Measurements from ENCODE around the gene PRKD1.

PRKD1 gene

DNA sequence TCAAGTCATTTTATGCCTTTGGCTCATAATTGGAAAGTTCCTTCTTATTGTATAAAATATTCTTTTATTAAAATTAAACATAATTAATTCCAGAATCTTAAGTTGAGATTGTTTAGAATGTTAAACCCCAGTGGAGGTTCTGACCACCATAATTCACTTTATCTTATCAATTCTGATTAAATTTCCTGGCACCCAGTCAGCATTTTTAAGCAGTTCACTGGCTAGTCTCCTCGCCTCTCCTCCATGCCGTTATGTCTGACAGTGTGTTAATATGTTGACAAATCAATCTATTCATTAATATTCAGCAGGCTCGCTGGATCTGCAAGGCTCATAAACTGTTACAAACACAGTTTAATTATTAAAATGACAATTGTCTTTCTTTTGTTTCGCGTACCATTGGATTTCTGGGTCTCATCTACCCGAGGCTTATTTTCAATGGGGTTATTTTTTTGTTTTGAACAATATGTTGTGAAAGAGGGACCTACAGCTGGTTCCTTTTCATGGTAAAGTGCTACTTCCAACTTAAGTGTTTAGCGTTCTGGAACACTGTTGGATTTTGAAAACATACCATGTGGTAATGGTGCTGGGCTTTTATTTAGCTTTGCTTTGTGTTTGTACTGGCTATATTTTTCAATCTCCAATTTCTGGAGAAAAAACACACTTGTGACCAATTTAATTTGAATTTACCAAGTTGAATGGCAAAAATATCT is 339.7 kb downstream of the PRKD1 start:
- Histone ChIP-seq H3K4me3 (ENCODE audit: low read length) (no peak overlapping the region), H3K9ac (ENCODE audit: low read length) (no peak overlapping the region), H3K4me1 (ENCODE audit: control insufficient read depth, insufficient read depth, low read length) (peaks cover 3% of the 10 kb centered on the region), H3K36me3 (ENCODE audit: control insufficient read depth, insufficient read depth, low read length) (no peaks in the 10 kb centered on the region), H3K27me3 (ENCODE audit: control insufficient read depth, insufficient read depth, low read length) (no peaks in the 10 kb centered on the region), H3K9me3 (ENCODE audit: control insufficient read depth, low read length) (no peaks in the 10 kb centered on the region)

DNA sequence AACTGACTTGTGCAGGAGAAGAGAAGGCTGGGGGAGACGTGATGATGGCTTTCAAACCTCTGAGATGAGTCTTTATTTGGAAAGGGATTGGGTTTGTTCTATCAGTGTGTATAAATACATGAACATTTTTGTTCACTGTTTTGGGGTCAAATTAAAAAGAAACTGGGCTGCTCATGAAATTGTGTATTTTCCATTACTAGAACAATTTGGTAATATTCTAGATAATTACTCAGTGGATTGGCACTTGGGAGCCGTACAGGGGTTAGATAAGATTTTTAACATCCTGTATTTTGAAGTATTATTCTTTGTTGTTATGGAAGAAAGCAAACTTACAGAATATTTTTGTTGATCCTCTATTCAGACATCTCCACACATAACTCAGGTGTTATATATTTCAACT is 340.6 kb downstream of the PRKD1 start:
- Histone ChIP-seq H3K9ac (ENCODE audit: low read length) (no peak overlapping the region), H3K36me3 (ENCODE audit: control insufficient read depth, insufficient read depth, low read length) (no peaks in the 10 kb centered on the region), H3K4me1 (ENCODE audit: control insufficient read depth, insufficient read depth, low read length) (peaks cover 3% of the 10 kb centered on the region), H3K9me3 (ENCODE audit: control insufficient read depth, low read length) (no peaks in the 10 kb centered on the region), H3K27me3 (ENCODE audit: control insufficient read depth, insufficient read depth, low read length) (no peaks in the 10 kb centered on the region), H3K4me3 (ENCODE audit: low read length) (no peak overlapping the region)

DNA sequence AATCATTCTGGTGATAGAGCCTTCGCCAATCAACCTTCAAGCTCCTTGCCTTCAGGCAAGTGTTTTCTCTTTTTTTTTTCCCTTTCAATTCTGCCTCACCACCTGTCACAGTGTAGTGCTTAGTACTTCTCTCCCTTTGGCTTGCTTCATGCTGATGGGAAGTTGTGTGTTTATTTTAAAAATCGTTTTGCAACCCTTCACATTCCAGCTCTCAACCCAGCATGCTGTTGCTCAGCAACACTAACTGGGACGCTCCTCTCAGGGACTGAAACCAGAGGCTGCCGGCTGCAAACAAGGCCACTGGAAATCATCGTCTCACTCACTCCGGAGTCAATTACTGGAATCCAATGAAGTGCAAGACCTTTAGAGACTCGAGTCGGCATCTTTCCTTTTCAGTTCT is 342.7 kb downstream of the PRKD1 start:
- H3K4me1 ChIP-seq (ENCODE audit: control insufficient read depth, insufficient read depth, low read length): peaks cover 3% of the 10 kb centered on the region
- H3K36me3 ChIP-seq (ENCODE audit: control insufficient read depth, insufficient read depth, low read length): no peaks in the 10 kb centered on the region
- H3K4me3 ChIP-seq (ENCODE audit: low read length): no peak overlapping the region
- H3K9ac ChIP-seq (ENCODE audit: low read length): no peak overlapping the region
- H3K9me3 ChIP-seq (ENCODE audit: control insufficient read depth, low read length): no peaks in the 10 kb centered on the region
- no peaks in the 10 kb centered on the region for H3K27me3 ChIP-seq (ENCODE audit: control insufficient read depth, insufficient read depth, low read length)

DNA sequence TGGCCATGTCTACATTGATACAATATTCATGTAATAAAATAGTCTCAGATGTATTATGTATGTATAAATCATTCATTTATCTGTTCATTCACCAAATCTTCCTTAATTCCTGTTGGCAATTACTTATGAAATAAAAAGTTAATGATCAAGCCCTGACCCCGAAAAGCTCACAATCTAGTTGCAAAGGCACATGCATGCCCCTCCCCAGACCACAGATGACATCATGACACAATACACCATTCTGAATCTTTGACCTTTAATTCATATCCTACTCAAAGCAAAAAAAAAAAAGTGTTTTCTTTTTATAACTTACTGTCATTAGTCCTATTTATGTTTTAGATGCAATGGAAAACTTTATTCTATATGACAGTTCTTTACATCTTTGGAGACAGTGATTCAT is 346.9 kb downstream of the PRKD1 start:
- Histone ChIP-seq H3K9me3 (ENCODE audit: control insufficient read depth, low read length) (no peaks in the 10 kb centered on the region), H3K36me3 (ENCODE audit: control insufficient read depth, insufficient read depth, low read length) (no peaks in the 10 kb centered on the region), H3K27me3 (ENCODE audit: control insufficient read depth, insufficient read depth, low read length) (no peaks in the 10 kb centered on the region), H3K4me3 (ENCODE audit: low read length) (no peak overlapping the region), H3K4me1 (ENCODE audit: control insufficient read depth, insufficient read depth, low read length) (peaks cover 3% of the 10 kb centered on the region), H3K9ac (ENCODE audit: low read length) (no peak overlapping the region)

DNA sequence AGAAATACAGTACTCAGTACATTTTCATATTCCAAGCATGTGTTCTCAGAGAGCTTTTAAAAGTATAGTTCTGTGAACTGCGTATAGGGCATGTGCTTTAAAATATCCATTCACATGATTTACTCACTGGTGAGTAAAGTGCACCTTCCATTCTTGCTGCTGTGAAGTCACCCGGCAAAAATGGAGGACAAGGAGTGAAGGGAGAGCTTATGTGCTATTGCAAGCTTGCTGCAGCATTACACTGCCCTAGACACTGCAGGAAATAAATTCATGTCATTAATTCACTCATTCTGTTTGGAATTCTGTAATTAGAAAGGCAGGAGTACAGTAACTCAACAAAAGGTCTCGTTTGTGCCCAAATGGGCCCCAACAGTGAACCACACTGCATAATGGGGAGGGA is 347.8 kb downstream of the PRKD1 start:
- Histone ChIP-seq H3K27me3 (ENCODE audit: control insufficient read depth, insufficient read depth, low read length) (no peaks in the 10 kb centered on the region), H3K36me3 (ENCODE audit: control insufficient read depth, insufficient read depth, low read length) (no peaks in the 10 kb centered on the region), H3K4me1 (ENCODE audit: control insufficient read depth, insufficient read depth, low read length) (peaks cover 3% of the 10 kb centered on the region), H3K9ac (ENCODE audit: low read length) (no peak overlapping the region), H3K9me3 (ENCODE audit: control insufficient read depth, low read length) (no peaks in the 10 kb centered on the region), H3K4me3 (ENCODE audit: low read length) (no peak overlapping the region)

DNA sequence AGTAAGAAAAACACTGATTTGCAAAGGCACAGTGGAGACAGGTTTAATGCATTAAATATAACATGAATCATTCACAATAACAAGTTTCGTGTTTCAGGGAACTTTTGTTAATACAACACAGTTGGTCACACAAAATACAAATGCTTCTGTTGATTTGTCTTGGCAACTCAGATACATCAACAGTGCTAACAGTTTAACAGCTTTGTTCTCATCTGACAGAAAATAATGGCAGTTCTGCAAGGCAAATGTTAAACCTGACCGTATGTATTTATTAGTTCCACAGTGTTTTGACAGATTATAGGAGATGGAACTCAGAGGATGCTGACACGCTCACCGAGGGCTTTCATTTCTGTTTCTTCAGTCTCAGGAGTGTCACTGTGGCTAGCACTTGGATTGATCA is 350.7 kb downstream of the PRKD1 start:
- Histone ChIP-seq H3K27me3 (ENCODE audit: control insufficient read depth, insufficient read depth, low read length) (no peaks in the 10 kb centered on the region), H3K9me3 (ENCODE audit: control insufficient read depth, low read length) (no peaks in the 10 kb centered on the region), H3K4me1 (ENCODE audit: control insufficient read depth, insufficient read depth, low read length) (no peaks in the 10 kb centered on the region), H3K9ac (ENCODE audit: low read length) (no peak overlapping the region), H3K36me3 (ENCODE audit: control insufficient read depth, insufficient read depth, low read length) (no peaks in the 10 kb centered on the region), H3K4me3 (ENCODE audit: low read length) (no peak overlapping the region)

DNA sequence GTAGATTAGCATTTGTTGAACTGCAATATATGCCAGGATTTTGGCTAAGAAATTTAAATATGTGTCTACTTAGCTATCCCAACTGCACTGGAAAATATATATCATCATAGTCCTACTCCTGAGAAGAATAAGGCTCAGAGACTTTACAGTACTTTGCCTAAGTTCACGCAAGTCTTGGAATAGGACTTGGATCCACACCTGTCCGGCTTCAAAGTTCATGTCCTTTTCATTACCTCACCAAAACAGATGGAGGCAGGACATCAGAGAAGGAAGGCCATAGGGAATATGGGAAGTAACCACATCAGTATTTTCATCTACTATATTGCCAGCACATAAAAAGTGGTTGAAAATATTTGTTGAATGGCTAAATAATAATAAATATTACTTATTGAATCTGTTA is 358.5 kb downstream of the PRKD1 start:
- H3K4me1 ChIP-seq (ENCODE audit: control insufficient read depth, insufficient read depth, low read length): no peaks in the 10 kb centered on the region
- no peaks in the 10 kb centered on the region for H3K36me3 ChIP-seq (ENCODE audit: control insufficient read depth, insufficient read depth, low read length)
- no peaks in the 10 kb centered on the region for H3K9me3 ChIP-seq (ENCODE audit: control insufficient read depth, low read length)
- no peaks in the 10 kb centered on the region for H3K27me3 ChIP-seq (ENCODE audit: control insufficient read depth, insufficient read depth, low read length)
- no peak overlapping the region for H3K9ac ChIP-seq (ENCODE audit: low read length)
- no peak overlapping the region for H3K4me3 ChIP-seq (ENCODE audit: low read length)

DNA sequence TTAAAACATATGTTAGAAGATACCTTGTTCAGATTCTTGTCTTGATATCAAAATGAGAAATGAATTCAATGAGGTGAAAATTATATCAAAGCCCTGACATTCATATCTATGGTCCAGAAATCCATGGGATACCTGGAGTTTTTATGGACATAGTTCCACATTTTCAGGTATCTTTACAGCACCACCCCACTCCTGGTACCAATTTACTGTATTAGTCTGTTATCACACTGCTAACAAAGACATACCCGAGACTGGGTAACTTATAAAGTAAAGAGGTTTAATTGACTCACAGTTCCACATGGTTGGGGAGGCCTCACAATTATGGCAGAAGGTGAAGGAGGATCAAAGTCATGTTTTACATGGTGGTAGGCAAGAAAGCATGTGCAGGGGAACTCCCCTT is 361.5 kb downstream of the PRKD1 start:
- H3K36me3 ChIP-seq (ENCODE audit: control insufficient read depth, insufficient read depth, low read length): no peaks in the 10 kb centered on the region

DNA sequence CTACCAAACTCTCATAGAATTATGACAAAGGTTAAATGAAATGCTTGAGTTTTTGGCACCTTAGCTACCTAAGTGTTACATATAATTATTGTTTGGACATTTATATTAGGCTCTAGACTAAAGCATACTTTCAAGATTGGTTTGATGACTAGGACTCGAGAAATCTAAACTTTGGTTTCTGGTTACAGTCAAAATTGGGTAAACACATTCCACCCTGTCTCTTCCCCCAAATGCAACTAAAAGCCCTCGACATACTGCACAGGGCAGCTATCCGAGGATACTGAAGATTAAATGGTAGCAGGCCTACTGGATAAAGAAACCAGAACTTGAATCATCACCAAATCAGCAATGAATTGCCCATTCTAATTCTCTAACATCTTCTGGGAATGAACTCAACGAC is 369.1 kb downstream of the PRKD1 start:
- no peaks in the 10 kb centered on the region for H3K36me3 ChIP-seq (ENCODE audit: control insufficient read depth, insufficient read depth, low read length)
- no peaks in the 10 kb centered on the region for H3K9me3 ChIP-seq (ENCODE audit: control insufficient read depth, low read length)
- no peaks in the 10 kb centered on the region for H3K27me3 ChIP-seq (ENCODE audit: control insufficient read depth, insufficient read depth, low read length)
- no peaks in the 10 kb centered on the region for H3K4me1 ChIP-seq (ENCODE audit: control insufficient read depth, insufficient read depth, low read length)
- H3K4me3 ChIP-seq (ENCODE audit: low read length): no peak overlapping the region
- H3K9ac ChIP-seq (ENCODE audit: low read length): no peak overlapping the region

More for the DNA sequence above, 361.5 kb downstream of the PRKD1 start:
- H3K4me3 ChIP-seq (ENCODE audit: low read length): no peak overlapping the region
- no peaks in the 10 kb centered on the region for H3K4me1 ChIP-seq (ENCODE audit: control insufficient read depth, insufficient read depth, low read length)
- H3K9ac ChIP-seq (ENCODE audit: low read length): no peak overlapping the region
- no peaks in the 10 kb centered on the region for H3K9me3 ChIP-seq (ENCODE audit: control insufficient read depth, low read length)
- no peaks in the 10 kb centered on the region for H3K27me3 ChIP-seq (ENCODE audit: control insufficient read depth, insufficient read depth, low read length)

DNA sequence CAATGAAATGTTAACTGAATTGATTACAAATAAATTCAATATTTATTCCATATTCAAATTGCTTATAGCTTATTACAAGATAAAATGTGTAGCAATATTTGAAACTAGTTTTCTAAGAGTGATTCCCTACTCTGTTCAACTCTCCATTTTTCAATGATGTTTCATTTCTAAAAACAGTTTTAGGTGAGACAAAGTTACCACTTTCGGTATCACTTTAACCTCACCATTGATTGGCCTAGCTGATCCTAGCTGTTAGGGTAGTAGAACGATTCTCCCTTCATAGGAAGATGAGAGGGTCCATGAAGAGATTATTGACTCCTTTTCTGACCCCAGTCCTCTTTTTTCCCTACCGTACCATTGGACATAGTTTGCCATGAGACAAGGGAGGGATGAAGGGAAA is 373.3 kb downstream of the PRKD1 start:
- no peak overlapping the region for H3K4me3 ChIP-seq (ENCODE audit: low read length)
- no peaks in the 10 kb centered on the region for H3K9me3 ChIP-seq (ENCODE audit: control insufficient read depth, low read length)
- H3K4me1 ChIP-seq (ENCODE audit: control insufficient read depth, insufficient read depth, low read length): no peaks in the 10 kb centered on the region
- no peaks in the 10 kb centered on the region for H3K27me3 ChIP-seq (ENCODE audit: control insufficient read depth, insufficient read depth, low read length)
- no peak overlapping the region for H3K9ac ChIP-seq (ENCODE audit: low read length)
- H3K36me3 ChIP-seq (ENCODE audit: control insufficient read depth, insufficient read depth, low read length): no peaks in the 10 kb centered on the region

DNA sequence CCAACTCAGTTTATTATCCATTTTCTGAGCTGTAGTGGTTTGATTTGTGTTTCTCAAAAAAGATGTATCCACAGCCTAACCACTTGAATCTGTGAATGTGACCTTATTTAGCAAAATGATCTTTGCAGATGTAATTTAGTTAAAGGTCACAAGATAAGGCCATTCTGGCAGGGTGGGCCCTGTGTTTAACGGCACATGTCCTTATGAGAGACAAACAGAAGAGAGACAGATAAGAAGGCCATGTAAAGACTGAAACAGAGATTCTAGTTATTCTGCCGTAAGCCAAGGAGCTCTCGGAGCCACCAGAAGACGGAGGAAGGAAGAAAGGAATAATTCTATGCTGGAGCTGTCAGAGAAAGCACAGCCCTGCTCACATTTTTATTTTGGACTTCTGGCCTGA is 374.2 kb downstream of the PRKD1 start:
- no peaks in the 10 kb centered on the region for H3K36me3 ChIP-seq (ENCODE audit: control insufficient read depth, insufficient read depth, low read length)
- no peaks in the 10 kb centered on the region for H3K27me3 ChIP-seq (ENCODE audit: control insufficient read depth, insufficient read depth, low read length)

DNA sequence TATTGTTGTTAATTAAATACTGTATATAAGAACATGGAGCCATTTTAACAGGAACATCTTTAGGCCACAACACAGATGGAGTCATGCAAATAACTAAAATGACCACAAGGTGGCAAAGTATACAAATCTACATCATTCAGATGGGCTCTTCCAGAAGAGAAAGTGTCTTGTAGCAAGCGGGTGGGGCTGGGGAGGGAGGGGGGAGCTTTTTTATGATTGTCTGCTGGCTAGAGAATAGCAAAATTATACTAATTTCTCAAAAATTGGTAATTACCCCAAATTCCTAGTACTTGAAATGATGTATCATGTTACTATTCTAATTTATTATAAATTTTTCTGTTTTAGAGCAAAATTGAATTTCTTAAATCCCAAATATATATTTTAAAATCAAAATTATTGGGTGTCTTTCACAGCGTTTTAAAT is 378.7 kb downstream of the PRKD1 start:
- no peaks in the 10 kb centered on the region for H3K9me3 ChIP-seq (ENCODE audit: control insufficient read depth, low read length)
- H3K4me3 ChIP-seq (ENCODE audit: low read length): no peak overlapping the region
- H3K36me3 ChIP-seq (ENCODE audit: control insufficient read depth, insufficient read depth, low read length): no peaks in the 10 kb centered on the region
- no peaks in the 10 kb centered on the region for H3K4me1 ChIP-seq (ENCODE audit: control insufficient read depth, insufficient read depth, low read length)
- H3K27me3 ChIP-seq (ENCODE audit: control insufficient read depth, insufficient read depth, low read length): no peaks in the 10 kb centered on the region
- H3K9ac ChIP-seq (ENCODE audit: low read length): no peak overlapping the region

More for the DNA sequence above, 374.2 kb downstream of the PRKD1 start:
- H3K4me1 ChIP-seq (ENCODE audit: control insufficient read depth, insufficient read depth, low read length): no peaks in the 10 kb centered on the region
- H3K9ac ChIP-seq (ENCODE audit: low read length): no peak overlapping the region
- H3K9me3 ChIP-seq (ENCODE audit: control insufficient read depth, low read length): no peaks in the 10 kb centered on the region
- no peak overlapping the region for H3K4me3 ChIP-seq (ENCODE audit: low read length)

DNA sequence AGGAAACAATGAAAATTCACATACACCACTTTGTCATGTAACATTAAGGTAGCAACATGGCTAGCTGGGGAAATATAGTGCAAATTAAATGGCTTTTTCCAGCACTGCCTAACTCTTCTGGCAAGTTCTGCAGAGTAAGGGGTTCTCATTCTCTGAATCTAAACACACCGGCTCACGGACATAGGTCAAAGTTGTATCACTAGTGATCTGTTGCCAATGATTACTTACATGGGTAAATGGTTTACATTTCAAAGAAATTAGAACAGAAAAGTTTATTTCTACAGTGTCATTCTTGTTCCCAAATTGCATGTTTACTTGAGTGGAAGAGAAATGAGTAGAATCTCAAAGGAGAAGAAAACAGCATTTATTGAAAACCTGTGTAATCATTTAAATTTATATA is 381.9 kb downstream of the PRKD1 start:
- no peaks in the 10 kb centered on the region for H3K27me3 ChIP-seq (ENCODE audit: control insufficient read depth, insufficient read depth, low read length)
- H3K4me3 ChIP-seq (ENCODE audit: low read length): no peak overlapping the region
- no peaks in the 10 kb centered on the region for H3K4me1 ChIP-seq (ENCODE audit: control insufficient read depth, insufficient read depth, low read length)
- H3K9me3 ChIP-seq (ENCODE audit: control insufficient read depth, low read length): no peaks in the 10 kb centered on the region
- no peaks in the 10 kb centered on the region for H3K36me3 ChIP-seq (ENCODE audit: control insufficient read depth, insufficient read depth, low read length)
- no peak overlapping the region for H3K9ac ChIP-seq (ENCODE audit: low read length)

Data from mucosa of stomach (tissue), 1 donor.